HEK293T (cell line): Measurements from ENCODE around the gene XK.

Source experiments
- ARNT ChIP-seq: fragments of 450-650 bp; IDR thresholded peaks from 2 replicates; pipeline ENCODE4 v1.6.1; 2017; ENCODE audit warnings: mild to moderate bottlenecking
- FOXA1 ChIP-seq: fragments of 450-650 bp; IDR thresholded peaks from 2 replicates; pipeline ENCODE4 v1.6.1; 2016; ENCODE audit warnings: mild to moderate bottlenecking
- FOXK2 ChIP-seq: fragments of 450-650 bp; IDR thresholded peaks from 2 replicates; pipeline ENCODE4 v1.6.1; 2016; ENCODE audit warnings: mild to moderate bottlenecking
- FOXM1 ChIP-seq: fragments of 450-650 bp; IDR thresholded peaks from 2 replicates; pipeline ENCODE4 v1.6.1; 2017; ENCODE audit warnings: mild to moderate bottlenecking, borderline replicate concordance
- HDGF ChIP-seq: fragments of 450-650 bp; IDR thresholded peaks from 2 replicates; pipeline ENCODE4 v1.6.1; 2017; ENCODE audit warnings: antibody characterized with exemption, borderline replicate concordance
- SP1 ChIP-seq: fragments of 450-650 bp; IDR thresholded peaks from 2 replicates; pipeline ENCODE4 v1.6.1; 2017
- SUZ12 ChIP-seq: fragments of 450-650 bp; IDR thresholded peaks from 2 replicates; pipeline ENCODE4 v1.6.1; 2016; ENCODE audit warnings: mild to moderate bottlenecking
- TARDBP ChIP-seq: fragments of 450-650 bp; IDR thresholded peaks from 2 replicates; pipeline ENCODE4 v1.6.1; 2016
- ZNF384 ChIP-seq: fragments of 450-650 bp; IDR thresholded peaks from 2 replicates; pipeline ENCODE4 v1.6.1; 2016
- TF ChIP-seq, protein P1 (sequence below): fragments of 450-650 bp; IDR thresholded peaks from 2 replicates; pipeline ENCODE4 v1.6.1; 2016

DNA sequence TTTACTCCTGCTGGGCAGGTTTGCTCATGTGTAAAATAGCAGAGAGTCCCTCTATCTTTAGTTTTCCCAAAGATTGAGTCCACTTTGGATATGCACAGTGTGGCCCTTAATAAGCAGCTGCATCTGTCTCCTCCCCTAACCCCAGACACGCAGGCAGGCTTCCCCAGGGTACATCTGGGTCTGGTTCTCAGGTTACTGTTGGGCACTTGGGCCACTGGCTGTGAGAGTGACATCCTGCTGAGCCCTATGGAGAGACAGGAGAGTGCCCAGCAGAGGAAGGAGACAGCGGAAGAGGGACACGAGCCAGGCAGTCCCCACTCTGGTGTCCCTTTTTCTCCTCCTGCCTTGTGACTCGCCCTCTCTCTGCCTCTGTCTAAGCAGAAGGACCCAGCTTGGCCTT, 16.0 kb downstream of the XK start:
- TF ChIP-seq FOXA1 = no peak
- no peak for TF ChIP-seq ZNF384
- no peak for TF ChIP-seq FOXM1
- no peak for TF ChIP-seq SP1
- no peak for TF ChIP-seq TARDBP
- TF ChIP-seq ARNT = no peak
- TF ChIP-seq, protein P1, sequence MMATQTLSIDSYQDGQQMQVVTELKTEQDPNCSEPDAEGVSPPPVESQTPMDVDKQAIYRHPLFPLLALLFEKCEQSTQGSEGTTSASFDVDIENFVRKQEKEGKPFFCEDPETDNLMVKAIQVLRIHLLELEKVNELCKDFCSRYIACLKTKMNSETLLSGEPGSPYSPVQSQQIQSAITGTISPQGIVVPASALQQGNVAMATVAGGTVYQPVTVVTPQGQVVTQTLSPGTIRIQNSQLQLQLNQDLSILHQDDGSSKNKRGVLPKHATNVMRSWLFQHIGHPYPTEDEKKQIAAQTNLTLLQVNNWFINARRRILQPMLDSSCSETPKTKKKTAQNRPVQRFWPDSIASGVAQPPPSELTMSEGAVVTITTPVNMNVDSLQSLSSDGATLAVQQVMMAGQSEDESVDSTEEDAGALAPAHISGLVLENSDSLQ = no peak
- no peak for TF ChIP-seq HDGF
- no peak for TF ChIP-seq SUZ12
- TF ChIP-seq FOXK2 = no peak
